OCI-LY1 (cell line): ENCODE data around the gene XCR1.

Experiments
- H2AFZ ChIP-seq: fragments of 200-600 bp; sonication (generic), shearing (Covaris generic); 2 replicates; pipeline ENCODE4 v1.6.0; 2014; ENCODE audit warnings: antibody characterized with exemption, mild to moderate bottlenecking, low read length
- H3F3A ChIP-seq: fragments of 200-600 bp; sonication (generic), shearing (Covaris generic); 2 replicates; pipeline ENCODE4 v1.6.0; 2014; ENCODE audit warnings: mild to moderate bottlenecking, antibody characterized with exemption, low read length, moderate library complexity; ENCODE audit not compliant: insufficient read depth
- H3K27ac ChIP-seq: fragments of 200-600 bp; sonication (generic); 2 replicates; pipeline ENCODE4 v1.5.1; 2014; ENCODE audit warnings: low read length, mixed run types, mild to moderate bottlenecking, low read depth; ENCODE audit not compliant: poor library complexity, severe bottlenecking
- H3K27me3 ChIP-seq: fragments of 200-600 bp; sonication (generic); 2 replicates; pipeline ENCODE4 v1.6.0; 2014; ENCODE audit warnings: antibody characterized with exemption, mild to moderate bottlenecking, low read length, moderate library complexity; ENCODE audit not compliant: insufficient read depth
- H3K36me3 ChIP-seq: fragments of 200-600 bp; sonication (generic); 2 replicates; pipeline ENCODE4 v1.6.1; 2014; ENCODE audit warnings: mild to moderate bottlenecking, antibody characterized with exemption, low read length, moderate library complexity, mixed read lengths; ENCODE audit not compliant: insufficient read depth
- H3K4me1 ChIP-seq: fragments of 200-600 bp; sonication (generic); 2 replicates; pipeline ENCODE4 v1.5.1; 2014; ENCODE audit warnings: mild to moderate bottlenecking, low read length, moderate library complexity; ENCODE audit not compliant: insufficient read depth, severe bottlenecking
- H3K4me2 ChIP-seq: fragments of 200-600 bp; sonication (generic), shearing (Covaris generic); 2 replicates; pipeline ENCODE4 v1.6.1; 2014; ENCODE audit warnings: low read length
- H3K4me3 ChIP-seq: fragments of 200-600 bp; sonication (generic); 2 replicates; pipeline ENCODE4 v1.5.1; 2014; ENCODE audit warnings: low read length, low read depth, mild to moderate bottlenecking, mixed read lengths; ENCODE audit not compliant: poor library complexity, severe bottlenecking
- H3K79me2 ChIP-seq: fragments of 200-600 bp; shearing (Covaris generic); 2 replicates; pipeline ENCODE4 v1.6.1; 2016; ENCODE audit warnings: mixed run types, low read length, mixed read lengths; ENCODE audit not compliant: insufficient read depth
- H3K9ac ChIP-seq: fragments of 200-600 bp; sonication (generic), shearing (Covaris generic); 2 replicates; pipeline ENCODE4 v1.6.1; 2014; ENCODE audit warnings: mild to moderate bottlenecking, low read length, mixed read lengths
- H3K9me2 ChIP-seq: fragments of 200-600 bp; sonication (generic), shearing (Covaris generic); 2 replicates; pipeline ENCODE4 v1.6.1; 2014; ENCODE audit warnings: low read depth, mild to moderate bottlenecking, low read length, mixed read lengths
- H3K9me3 ChIP-seq: fragments of 200-600 bp; shearing (Covaris generic); 2 replicates; pipeline ENCODE4 v1.6.1; 2014; ENCODE audit warnings: low read length, mixed read lengths
- H4K20me1 ChIP-seq: fragments of 200-600 bp; sonication (generic), shearing (Covaris generic); 2 replicates; pipeline ENCODE4 v1.6.0; 2016; ENCODE audit warnings: mild to moderate bottlenecking, low read length; ENCODE audit not compliant: insufficient read depth
- CTCF ChIP-seq: fragments of 200-600 bp; sonication (generic), shearing (Covaris generic); IDR thresholded peaks from 2 replicates; pipeline ENCODE4 v1.5.1; 2017; ENCODE audit warnings: mild to moderate bottlenecking, antibody characterized with exemption, low read length, moderate library complexity, mixed read lengths
- EZH2 ChIP-seq: fragments of 200-600 bp; sonication (generic), shearing (Covaris generic); IDR thresholded peaks from 2 replicates; pipeline ENCODE4 v1.8.0; 2017; ENCODE audit warnings: borderline replicate concordance, mixed run types, mild to moderate bottlenecking, antibody characterized with exemption, low read length, moderate library complexity, mixed read lengths

XCR1 gene

GRCh38 chr3:45993421-45994027 lies 33.8 kb downstream of the XCR1 start:
- peak overlapping the region; percentile 88; the same call in 1 of the 2 replicates for H3K4me2 ChIP-seq
- H3K9ac ChIP-seq: no peak overlapping the region
- H3K36me3 ChIP-seq: no peaks in the 10 kb centered on the region
- H3F3A ChIP-seq: no peaks in the 10 kb centered on the region
- H3K9me2 ChIP-seq: no peaks in the 10 kb centered on the region
- H3K4me1 ChIP-seq: peaks cover 36% of the 10 kb centered on the region
- H4K20me1 ChIP-seq: no peaks in the 10 kb centered on the region
- no peaks in the 10 kb centered on the region for H3K9me3 ChIP-seq
- peaks cover 4% of the 10 kb centered on the region for H3K79me2 ChIP-seq
- no peak for TF ChIP-seq CTCF
- no peak overlapping the region for H2AFZ ChIP-seq
- H3K27me3 ChIP-seq: no peaks in the 10 kb centered on the region
- H3K27ac ChIP-seq: peak overlapping the region; percentile 20
- no peak overlapping the region for H3K4me3 ChIP-seq

GRCh38 chr3:45992821-45993221 lies 34.5 kb downstream of the XCR1 start:
- TF ChIP-seq EZH2: no peak
- no peak for TF ChIP-seq CTCF

GRCh38 chr3:45992133-45992729 lies 35.1 kb downstream of the XCR1 start:
- H4K20me1 ChIP-seq: no peaks in the 10 kb centered on the region
- TF ChIP-seq CTCF (no peak), EZH2 (no peak)
- peaks cover 36% of the 10 kb centered on the region for H3K4me1 ChIP-seq
- peaks cover 8% of the 10 kb centered on the region for H3K79me2 ChIP-seq
- 0 out of 2 replicates have a peak overlapping the region, but pooled peaks have one; percentile 9 for H3K4me2 ChIP-seq
- no peaks in the 10 kb centered on the region for H3F3A ChIP-seq
- H3K9me2 ChIP-seq: no peaks in the 10 kb centered on the region
- H3K4me3 ChIP-seq: no peak overlapping the region
- no peak overlapping the region for H3K9ac ChIP-seq
- no peak overlapping the region for H2AFZ ChIP-seq
- H3K27ac ChIP-seq: peak overlapping the region; percentile 20
- no peaks in the 10 kb centered on the region for H3K27me3 ChIP-seq
- H3K9me3 ChIP-seq: no peaks in the 10 kb centered on the region
- H3K36me3 ChIP-seq: no peaks in the 10 kb centered on the region

More at GRCh38 chr3:45992821-45993221, 34.5 kb downstream of the XCR1 start:
- Histone ChIP-seq H3F3A (no peaks in the 10 kb centered on the region), H3K27ac (peak overlapping the region; percentile 20), H3K9me2 (no peaks in the 10 kb centered on the region), H2AFZ (no peak overlapping the region), H3K9ac (no peak overlapping the region), H3K4me2 (0 out of 2 replicates have a peak overlapping the region, but pooled peaks have one; percentile 9), H3K9me3 (no peaks in the 10 kb centered on the region), H3K36me3 (no peaks in the 10 kb centered on the region), H3K79me2 (peaks cover 8% of the 10 kb centered on the region), H3K27me3 (no peaks in the 10 kb centered on the region), H4K20me1 (no peaks in the 10 kb centered on the region), H3K4me1 (peaks cover 36% of the 10 kb centered on the region), H3K4me3 (no peak overlapping the region)
